ENCODE data around the gene DHX30.

The DHX30 gene

DNA sequence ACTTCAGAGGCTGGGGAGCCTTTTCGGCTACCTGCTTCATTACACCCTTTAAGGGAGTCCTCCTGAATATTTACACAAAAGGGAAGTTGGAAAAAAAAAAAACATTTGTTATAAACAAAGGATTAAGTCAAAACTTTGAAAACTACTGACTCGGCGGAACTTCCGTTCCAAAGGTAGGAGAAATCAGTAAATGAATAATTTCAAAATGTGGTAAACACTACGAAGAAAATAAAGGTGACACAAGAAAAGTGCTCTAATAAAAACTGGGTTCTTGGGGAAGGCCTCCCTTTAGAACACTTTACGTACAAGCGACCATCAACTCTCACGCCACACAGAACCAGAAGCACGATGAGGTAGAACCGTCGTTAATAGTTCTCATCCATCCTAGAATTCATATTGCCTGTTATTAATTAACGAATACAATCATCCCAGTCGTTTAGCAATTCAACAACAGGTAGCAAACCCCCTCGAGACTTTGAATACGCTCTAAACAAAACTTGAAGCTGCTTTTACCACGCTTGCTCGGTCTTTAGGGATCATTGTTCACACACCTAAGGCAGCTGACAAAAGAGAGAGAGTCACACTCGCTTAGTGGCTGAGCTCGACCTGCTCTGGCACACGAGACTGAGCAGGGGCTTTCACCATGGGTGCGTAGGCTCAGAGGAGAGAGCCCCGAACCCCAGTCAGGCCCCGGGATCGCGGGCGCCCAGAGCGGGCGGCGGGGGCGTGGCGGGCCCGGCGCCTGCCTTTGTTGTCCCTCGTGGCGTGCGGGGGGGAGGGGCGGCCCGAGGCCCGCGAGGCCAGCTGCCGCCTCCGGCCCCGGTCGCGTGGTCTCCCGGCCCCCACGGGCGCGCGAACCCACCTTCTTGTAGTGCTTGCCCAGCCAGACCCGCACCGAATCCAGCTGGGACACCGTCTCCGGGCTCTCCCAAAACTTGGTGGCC is 21.9 kb upstream of the DHX30 start:
- Histone ChIP-seq H3K27me3 (replicated peaks; ENCODE audit: control insufficient read depth, insufficient read depth, low read length, poor library complexity, severe bottlenecking) (no peaks in the 10 kb centered on the region), H3K4me3 (ENCODE audit: insufficient read depth, low read depth, low read length, poor library complexity, severe bottlenecking) (peak overlapping the region; percentile 77), H3K27ac (ENCODE audit: insufficient read depth, low read length, poor library complexity, severe bottlenecking) (peak overlapping the region; percentile 98), H3K4me1 (ENCODE audit: control insufficient read depth, insufficient read depth, low read length, poor library complexity, severe bottlenecking) (peaks cover 17% of the 10 kb centered on the region), H3K9me3 (ENCODE audit: control insufficient read depth, low read length) (no peaks in the 10 kb centered on the region), H3K36me3 (ENCODE audit: control insufficient read depth, insufficient read depth, low read length) (no peaks in the 10 kb centered on the region)
- DNase-seq, result peak; percentile 54 to 58 (median 56)

DNA sequence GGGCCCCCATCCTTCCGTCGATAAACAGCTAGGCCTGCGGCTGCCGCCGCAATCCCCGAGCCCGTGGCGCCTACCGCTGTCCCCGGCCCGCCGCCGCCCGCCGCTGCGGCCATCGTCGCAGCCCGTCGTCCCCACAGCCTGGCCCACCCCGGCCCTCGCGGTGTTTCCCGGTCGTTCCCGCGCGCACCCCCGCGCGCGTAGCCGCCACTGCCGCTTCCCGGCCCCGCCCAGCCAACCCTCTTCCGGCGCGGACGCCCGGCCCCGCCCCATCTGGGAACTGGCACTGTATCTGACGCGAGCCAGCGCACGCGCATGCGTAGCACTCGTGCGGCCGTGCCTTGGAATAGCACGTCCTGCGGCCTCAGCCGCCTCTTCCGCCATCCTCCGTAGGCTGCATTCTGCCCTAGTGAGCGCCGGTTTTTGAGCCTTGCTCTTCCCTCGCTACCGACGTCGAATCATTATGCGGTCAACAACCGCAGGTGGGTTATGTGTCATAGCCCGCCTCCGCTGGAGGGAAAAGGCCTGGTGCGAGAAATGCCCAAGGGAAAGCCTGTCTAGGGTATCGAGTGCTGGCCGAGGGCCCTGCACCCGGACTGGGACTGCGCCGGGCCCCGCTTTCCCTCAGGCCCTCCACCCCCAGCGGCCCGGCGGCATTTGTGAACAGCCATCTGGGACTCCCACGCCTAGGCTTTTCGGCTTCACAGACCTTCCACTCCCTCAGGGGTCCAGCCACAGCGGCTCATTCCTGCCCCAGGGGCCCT is 21.1 kb upstream of the DHX30 start, which contains the start of gene SMARCC1:
SMARCC1 (minus strand) TSS at position 209 of the 761 bp plus-strand sequence; CDS start at position 113, 96 bp downstream.
- DNase-seq, result peak; percentile 94 to 97 (median 97)
- Histone ChIP-seq H3K36me3 (ENCODE audit: control insufficient read depth, insufficient read depth, low read length) (no peaks in the 10 kb centered on the region), H3K27ac (ENCODE audit: insufficient read depth, low read length, poor library complexity, severe bottlenecking) (peak within 1 kb of the TSS; percentile 98), H3K9me3 (ENCODE audit: control insufficient read depth, low read length) (no peaks in the 10 kb centered on the region), H3K4me3 (ENCODE audit: insufficient read depth, low read depth, low read length, poor library complexity, severe bottlenecking) (peak within 1 kb of the TSS; percentile 77), H3K4me1 (ENCODE audit: control insufficient read depth, insufficient read depth, low read length, poor library complexity, severe bottlenecking) (peaks cover 17% of the 10 kb centered on the region), H3K27me3 (replicated peaks; ENCODE audit: control insufficient read depth, insufficient read depth, low read length, poor library complexity, severe bottlenecking) (no peaks in the 10 kb centered on the region)

DNA sequence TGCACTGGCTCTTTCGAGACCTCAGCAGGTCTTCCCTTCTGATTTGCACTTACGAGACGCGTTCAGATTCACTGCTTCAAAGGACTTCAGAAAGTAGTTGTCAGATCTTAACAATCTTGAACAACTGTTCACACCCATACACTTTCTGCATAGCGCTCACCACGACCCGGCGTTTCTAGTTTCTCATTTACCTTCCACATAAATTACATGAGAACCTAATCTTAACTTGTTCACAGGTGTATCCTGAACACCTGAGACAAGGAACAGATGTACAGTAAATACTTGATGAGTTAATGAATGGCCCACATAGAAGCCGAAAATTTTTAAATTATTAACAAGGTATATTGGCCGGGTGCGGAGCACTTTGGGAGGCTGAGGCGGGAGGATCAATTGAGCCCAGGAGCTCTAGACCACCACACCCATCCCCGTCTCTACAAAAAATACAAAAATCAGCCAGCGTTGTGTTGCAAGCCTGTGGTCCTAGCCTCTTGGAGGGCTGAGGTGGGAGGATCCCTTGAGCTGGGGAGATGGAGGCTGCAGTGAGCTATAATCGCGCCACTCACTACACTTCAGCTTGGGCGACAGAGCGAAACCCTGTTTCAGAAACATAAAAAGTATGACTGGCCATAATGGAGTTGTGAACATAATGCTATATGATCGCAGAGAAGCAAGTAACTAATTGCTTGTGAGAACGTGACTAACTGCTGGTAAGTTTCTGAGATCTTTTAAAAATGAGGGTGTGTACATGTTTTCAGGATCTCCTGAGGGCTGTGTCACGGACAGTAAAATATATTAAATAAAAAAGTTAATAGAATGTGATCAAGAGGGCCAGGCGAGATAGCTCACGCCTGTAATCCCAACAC is 20.3 kb upstream of the DHX30 start:
- H3K4me3 ChIP-seq (ENCODE audit: insufficient read depth, low read depth, low read length, poor library complexity, severe bottlenecking), result peak overlapping the region; percentile 77
- DNase-seq, result no peak
- peaks cover 17% of the 10 kb centered on the region for H3K4me1 ChIP-seq (ENCODE audit: control insufficient read depth, insufficient read depth, low read length, poor library complexity, severe bottlenecking)
- H3K27ac ChIP-seq (ENCODE audit: insufficient read depth, low read length, poor library complexity, severe bottlenecking), result peak overlapping the region; percentile 98
- H3K9me3 ChIP-seq (ENCODE audit: control insufficient read depth, low read length), result no peaks in the 10 kb centered on the region
- H3K36me3 ChIP-seq (ENCODE audit: control insufficient read depth, insufficient read depth, low read length), result no peaks in the 10 kb centered on the region
- H3K27me3 ChIP-seq (replicated peaks; ENCODE audit: control insufficient read depth, insufficient read depth, low read length, poor library complexity, severe bottlenecking), result no peaks in the 10 kb centered on the region

DNA sequence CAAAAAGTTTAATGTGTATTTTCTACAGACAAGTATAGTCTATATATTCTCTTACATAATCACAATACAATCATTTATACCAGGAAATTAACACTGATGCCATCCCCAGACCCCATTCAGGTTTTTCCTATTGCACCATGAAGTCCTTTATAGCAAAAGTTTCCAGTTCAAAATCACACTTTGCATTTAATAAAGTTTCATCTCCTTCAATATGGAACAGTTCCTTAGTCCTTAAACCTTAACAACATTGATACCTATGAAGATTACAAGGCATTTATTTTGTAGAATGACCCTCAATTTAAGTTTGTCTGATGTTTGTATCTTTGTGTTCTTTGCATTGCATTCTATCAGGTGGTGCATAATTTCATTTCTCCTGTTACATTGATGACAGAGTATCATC is 19.3 kb upstream of the DHX30 start:
- H3K4me3 ChIP-seq (ENCODE audit: insufficient read depth, low read depth, low read length, poor library complexity, severe bottlenecking), result no peak overlapping the region
- no peak overlapping the region for H3K27ac ChIP-seq (ENCODE audit: insufficient read depth, low read length, poor library complexity, severe bottlenecking)

DNA sequence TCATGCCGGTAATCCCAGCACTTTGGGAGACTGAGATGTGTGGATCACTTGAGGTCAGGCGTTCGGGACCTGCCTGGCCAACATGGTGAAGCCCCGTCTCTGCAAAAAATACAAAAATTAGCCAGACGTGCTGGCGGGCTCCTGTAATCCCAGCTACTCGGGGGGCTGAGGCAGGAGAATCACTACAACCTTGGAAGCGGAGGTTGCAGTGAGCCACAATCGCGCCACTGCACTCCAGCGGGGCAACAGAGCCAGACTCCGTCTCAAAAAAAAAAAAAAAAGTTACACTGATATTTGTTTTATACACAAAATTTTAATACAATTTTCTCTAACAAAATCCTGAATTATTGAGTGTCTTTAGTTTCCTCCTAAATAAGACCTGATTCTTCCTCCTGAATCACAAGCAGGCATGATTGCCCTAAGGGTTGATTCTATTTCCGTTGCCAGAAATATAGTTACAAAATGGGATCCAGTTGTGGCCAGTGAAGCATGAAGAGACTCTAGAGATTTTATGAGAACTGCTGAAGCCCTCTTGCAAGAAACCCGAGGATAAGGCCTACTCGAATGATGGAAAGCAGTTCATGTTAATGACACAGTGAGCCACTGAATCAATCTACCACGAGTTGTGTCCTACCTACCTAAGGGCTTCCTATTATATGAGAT is 11.6 kb upstream of the DHX30 start:
- H3K4me3 ChIP-seq (ENCODE audit: insufficient read depth, low read depth, low read length, poor library complexity, severe bottlenecking), result no peak overlapping the region
- H3K36me3 ChIP-seq (ENCODE audit: control insufficient read depth, insufficient read depth, low read length), result no peaks in the 10 kb centered on the region
- no peaks in the 10 kb centered on the region for H3K4me1 ChIP-seq (ENCODE audit: control insufficient read depth, insufficient read depth, low read length, poor library complexity, severe bottlenecking)
- H3K9me3 ChIP-seq (ENCODE audit: control insufficient read depth, low read length), result no peaks in the 10 kb centered on the region
- no peak overlapping the region for H3K27ac ChIP-seq (ENCODE audit: insufficient read depth, low read length, poor library complexity, severe bottlenecking)
- DNase-seq, result no peak
- no peaks in the 10 kb centered on the region for H3K27me3 ChIP-seq (replicated peaks; ENCODE audit: control insufficient read depth, insufficient read depth, low read length, poor library complexity, severe bottlenecking)

More for the DNA sequence above, 19.3 kb upstream of the DHX30 start:
- Histone ChIP-seq H3K27me3 (replicated peaks; ENCODE audit: control insufficient read depth, insufficient read depth, low read length, poor library complexity, severe bottlenecking) (no peaks in the 10 kb centered on the region), H3K36me3 (ENCODE audit: control insufficient read depth, insufficient read depth, low read length) (no peaks in the 10 kb centered on the region), H3K4me1 (ENCODE audit: control insufficient read depth, insufficient read depth, low read length, poor library complexity, severe bottlenecking) (peaks cover 17% of the 10 kb centered on the region), H3K9me3 (ENCODE audit: control insufficient read depth, low read length) (no peaks in the 10 kb centered on the region)
- no peak for DNase-seq

DNA sequence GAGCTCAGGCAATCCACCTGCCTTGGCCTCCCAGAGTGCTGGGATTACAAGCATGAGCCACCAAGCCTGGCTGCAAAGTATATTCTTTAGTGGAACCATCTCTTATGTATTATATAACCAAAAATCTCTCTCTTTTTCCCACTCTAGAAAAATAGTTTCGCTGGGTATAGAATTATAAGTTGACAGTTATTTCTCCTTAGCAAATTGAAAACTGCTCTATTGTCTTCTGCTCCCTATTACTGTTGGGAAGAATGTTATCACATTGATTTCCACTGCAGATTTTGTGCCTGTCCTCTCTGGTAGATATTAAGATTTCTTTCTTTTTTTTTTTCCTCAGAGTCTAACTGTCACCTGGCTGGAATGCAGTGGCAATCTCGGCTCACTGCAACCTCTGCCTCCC is 10.2 kb upstream of the DHX30 start:
- Histone ChIP-seq H3K27me3 (replicated peaks; ENCODE audit: control insufficient read depth, insufficient read depth, low read length, poor library complexity, severe bottlenecking) (no peaks in the 10 kb centered on the region), H3K36me3 (ENCODE audit: control insufficient read depth, insufficient read depth, low read length) (no peaks in the 10 kb centered on the region), H3K4me3 (ENCODE audit: insufficient read depth, low read depth, low read length, poor library complexity, severe bottlenecking) (no peak overlapping the region), H3K27ac (ENCODE audit: insufficient read depth, low read length, poor library complexity, severe bottlenecking) (no peak overlapping the region), H3K4me1 (ENCODE audit: control insufficient read depth, insufficient read depth, low read length, poor library complexity, severe bottlenecking) (no peaks in the 10 kb centered on the region), H3K9me3 (ENCODE audit: control insufficient read depth, low read length) (no peaks in the 10 kb centered on the region)
- DNase-seq, result no peak

DNA sequence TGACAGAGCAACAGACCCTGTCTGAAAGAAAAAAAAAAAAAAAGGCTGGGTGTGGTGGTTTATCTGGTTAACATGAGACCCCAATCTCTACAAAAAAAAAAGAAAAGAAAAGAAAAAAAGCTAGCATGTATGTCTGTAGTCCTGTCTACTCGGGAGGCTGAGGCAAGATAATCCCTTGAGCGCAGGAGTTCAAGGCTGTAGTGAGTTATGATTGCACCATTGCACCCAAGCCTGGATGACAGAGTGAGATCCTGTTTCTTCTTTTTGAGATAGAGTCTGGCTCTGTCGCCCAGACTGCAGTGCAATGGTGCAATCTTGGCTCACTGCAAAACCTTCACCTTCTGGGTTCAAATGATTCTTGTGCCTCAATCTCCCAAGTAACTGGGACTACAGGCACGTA is 8.4 kb upstream of the DHX30 start:
- H3K4me1 ChIP-seq (ENCODE audit: control insufficient read depth, insufficient read depth, low read length, poor library complexity, severe bottlenecking), result no peaks in the 10 kb centered on the region
- no peak for DNase-seq
- H3K4me3 ChIP-seq (ENCODE audit: insufficient read depth, low read depth, low read length, poor library complexity, severe bottlenecking), result no peak overlapping the region
- H3K36me3 ChIP-seq (ENCODE audit: control insufficient read depth, insufficient read depth, low read length), result no peaks in the 10 kb centered on the region
- H3K9me3 ChIP-seq (ENCODE audit: control insufficient read depth, low read length), result no peaks in the 10 kb centered on the region
- no peak overlapping the region for H3K27ac ChIP-seq (ENCODE audit: insufficient read depth, low read length, poor library complexity, severe bottlenecking)
- H3K27me3 ChIP-seq (replicated peaks; ENCODE audit: control insufficient read depth, insufficient read depth, low read length, poor library complexity, severe bottlenecking), result no peaks in the 10 kb centered on the region

DNA sequence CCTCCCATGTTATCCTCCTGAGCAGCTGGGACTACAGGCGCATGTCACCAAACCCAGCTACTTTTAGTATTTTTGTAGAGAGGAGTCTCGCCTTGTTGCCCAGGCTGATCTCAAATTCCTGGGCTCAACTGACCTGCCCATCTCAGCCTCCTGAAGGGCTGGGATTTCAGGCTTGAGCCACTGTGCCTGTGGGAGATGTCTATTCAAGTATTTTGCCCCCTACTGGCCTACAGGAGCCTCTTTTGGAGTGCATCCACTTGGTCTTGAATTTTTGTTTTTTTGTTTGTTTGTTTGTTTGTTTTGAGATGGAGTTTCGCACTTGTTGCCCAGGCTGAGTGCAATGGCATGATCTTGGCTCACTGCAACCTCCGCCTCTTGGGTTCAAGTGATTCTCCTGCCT is 3.2 kb upstream of the DHX30 start:
- Histone ChIP-seq H3K27me3 (replicated peaks; ENCODE audit: control insufficient read depth, insufficient read depth, low read length, poor library complexity, severe bottlenecking) (no peaks in the 10 kb centered on the region), H3K36me3 (ENCODE audit: control insufficient read depth, insufficient read depth, low read length) (no peaks in the 10 kb centered on the region), H3K4me1 (ENCODE audit: control insufficient read depth, insufficient read depth, low read length, poor library complexity, severe bottlenecking) (peaks cover 8% of the 10 kb centered on the region), H3K27ac (ENCODE audit: insufficient read depth, low read length, poor library complexity, severe bottlenecking) (no peak overlapping the region), H3K9me3 (ENCODE audit: control insufficient read depth, low read length) (no peaks in the 10 kb centered on the region), H3K4me3 (ENCODE audit: insufficient read depth, low read depth, low read length, poor library complexity, severe bottlenecking) (no peak overlapping the region)
- DNase-seq, result no peak

DNA sequence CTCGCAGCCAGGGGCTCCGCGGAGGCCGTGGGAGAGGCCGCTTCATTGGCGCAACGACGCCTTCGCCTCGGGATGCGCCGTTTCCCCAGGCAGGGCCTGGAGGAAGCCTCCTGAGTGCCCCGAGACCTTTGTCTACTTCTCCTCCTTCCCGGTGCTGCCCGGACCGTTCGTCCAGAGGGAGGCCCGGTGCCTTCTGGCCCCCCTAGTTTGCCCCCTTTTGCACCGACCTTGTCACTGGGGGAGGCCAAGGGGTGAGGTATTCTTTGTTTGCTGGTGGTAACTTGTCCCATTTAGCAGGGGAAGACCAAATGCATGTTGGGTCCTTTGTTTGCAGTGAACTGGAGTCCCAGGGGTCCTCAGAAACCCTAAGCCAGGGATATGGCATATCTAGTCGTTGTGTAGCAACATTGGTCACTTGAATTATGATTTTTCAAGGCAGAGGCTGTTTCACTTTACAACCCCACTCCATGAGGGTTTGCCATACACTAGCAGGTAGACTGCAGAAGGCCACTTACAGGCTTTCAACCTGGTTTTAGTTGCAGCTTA is 615 bp downstream of the DHX30 start:
- no peaks in the 10 kb centered on the region for H3K36me3 ChIP-seq (ENCODE audit: control insufficient read depth, insufficient read depth, low read length)
- H3K27me3 ChIP-seq (replicated peaks; ENCODE audit: control insufficient read depth, insufficient read depth, low read length, poor library complexity, severe bottlenecking), result no peaks in the 10 kb centered on the region
- H3K27ac ChIP-seq (ENCODE audit: insufficient read depth, low read length, poor library complexity, severe bottlenecking), result peak overlapping the region; percentile 89
- no peak for DNase-seq
- peaks cover 8% of the 10 kb centered on the region for H3K4me1 ChIP-seq (ENCODE audit: control insufficient read depth, insufficient read depth, low read length, poor library complexity, severe bottlenecking)
- peak overlapping the region; percentile 73 for H3K4me3 ChIP-seq (ENCODE audit: insufficient read depth, low read depth, low read length, poor library complexity, severe bottlenecking)
- no peaks in the 10 kb centered on the region for H3K9me3 ChIP-seq (ENCODE audit: control insufficient read depth, low read length)
